ENCODE measurements around the gene MED15.
"Not testable (repeated sequence)": the region's sequence is repeated elsewhere in the genome, so short reads cannot be mapped to it uniquely, and the experiment has no call there.

The MED15 gene

GRCh38 chr22:20531404-20532201 is 24.2 kb downstream of the MED15 start:
- ATAC-seq (no peak), DNase-seq (no peak)
- Mint-ChIP-seq H3K9me3 (no peaks in the 10 kb centered on the region), H3K4me1 (peaks cover 84% of the 10 kb centered on the region), H3K4me3 (peak overlapping the region in 1 of 2 donors; percentile 24), H3K27me3 (no peaks in the 10 kb centered on the region), H3K27ac (peak overlapping the region; percentile 48 to 92)

- peaks cover 80% of the 10 kb centered on the region for H3K4me1 Mint-ChIP-seq
- no peaks in the 10 kb centered on the region for H3K9me3 Mint-ChIP-seq
- no peaks in the 10 kb centered on the region for H3K27me3 Mint-ChIP-seq
- H3K4me3 Mint-ChIP-seq = peak overlapping the region; percentile 1 to 5
- DNase-seq (no peak), ATAC-seq (no peak)
- peak overlapping the region; percentile 73 to 88 for H3K27ac Mint-ChIP-seq
Measured at GRCh38 chr22:20532256-20532993, 25.0 kb downstream of the MED15 start.

GRCh38 chr22:20533095-20533878 is 25.9 kb downstream of the MED15 start:
- no peaks in the 10 kb centered on the region for H3K27me3 Mint-ChIP-seq
- peaks cover 72% of the 10 kb centered on the region for H3K4me1 Mint-ChIP-seq
- no peak for DNase-seq
- peak overlapping the region; percentile 1 to 5 for H3K4me3 Mint-ChIP-seq
- no peaks in the 10 kb centered on the region for H3K9me3 Mint-ChIP-seq
- H3K27ac Mint-ChIP-seq = peak overlapping the region; percentile 73 to 88
- ATAC-seq = peak; percentile 29

- H3K27ac Mint-ChIP-seq = peak overlapping the region; percentile 10 to 47
- no peak for ATAC-seq
Measured at GRCh38 chr22:20533879-20534265, 26.5 kb downstream of the MED15 start.

GRCh38 chr22:20536590-20537324 is 29.3 kb downstream of the MED15 start:
- ATAC-seq = no peak
- H3K4me3 Mint-ChIP-seq = no peak overlapping the region
- peak overlapping the region in 1 of 2 donors; percentile 28 for H3K27ac Mint-ChIP-seq
- no peak for DNase-seq
- no peaks in the 10 kb centered on the region for H3K27me3 Mint-ChIP-seq
- H3K9me3 Mint-ChIP-seq = no peaks in the 10 kb centered on the region
- peaks cover 47% of the 10 kb centered on the region for H3K4me1 Mint-ChIP-seq

More at GRCh38 chr22:20533879-20534265, 26.5 kb downstream of the MED15 start:
- no peaks in the 10 kb centered on the region for H3K9me3 Mint-ChIP-seq
- DNase-seq = no peak
- H3K27me3 Mint-ChIP-seq = no peaks in the 10 kb centered on the region
- H3K4me3 Mint-ChIP-seq = no peak overlapping the region
- peaks cover 67% of the 10 kb centered on the region for H3K4me1 Mint-ChIP-seq

- H3K27ac Mint-ChIP-seq = no peak overlapping the region
- DNase-seq = no peak
- H3K4me3 Mint-ChIP-seq = no peak overlapping the region
- no peak for ATAC-seq
- no peaks in the 10 kb centered on the region for H3K27me3 Mint-ChIP-seq
- no peaks in the 10 kb centered on the region for H3K9me3 Mint-ChIP-seq
- H3K4me1 Mint-ChIP-seq = peaks cover 41% of the 10 kb centered on the region
Measured at GRCh38 chr22:20537325-20537756, 29.9 kb downstream of the MED15 start.

- DNase-seq (no peak), ATAC-seq (no peak)
- Mint-ChIP-seq H3K4me3 (no peak overlapping the region), H3K27me3 (no peaks in the 10 kb centered on the region), H3K9me3 (no peaks in the 10 kb centered on the region), H3K27ac (no peak overlapping the region), H3K4me1 (peaks cover 39% of the 10 kb centered on the region)
Measured at GRCh38 chr22:20537983-20538382, 30.6 kb downstream of the MED15 start.

GRCh38 chr22:20538875-20539274 is 31.5 kb downstream of the MED15 start:
- H3K27me3 Mint-ChIP-seq, H3K27ac Mint-ChIP-seq, ATAC-seq, H3K9me3 Mint-ChIP-seq, H3K4me3 Mint-ChIP-seq, DNase-seq: not testable (repeated sequence)
- peaks cover 39% of the 10 kb centered on the region for H3K4me1 Mint-ChIP-seq

- H3K4me1 Mint-ChIP-seq = peaks cover 45% of the 10 kb centered on the region
- ATAC-seq (no peak), DNase-seq (no peak)
- no peaks in the 10 kb centered on the region for H3K27me3 Mint-ChIP-seq
- H3K4me3 Mint-ChIP-seq = no peak overlapping the region
- no peak overlapping the region for H3K27ac Mint-ChIP-seq
- no peaks in the 10 kb centered on the region for H3K9me3 Mint-ChIP-seq
Measured at GRCh38 chr22:20542055-20542454, 34.6 kb downstream of the MED15 start.

GRCh38 chr22:20542736-20543135 is 35.3 kb downstream of the MED15 start:
- H3K9me3 Mint-ChIP-seq = no peaks in the 10 kb centered on the region
- peaks cover 45% of the 10 kb centered on the region for H3K4me1 Mint-ChIP-seq
- H3K27ac Mint-ChIP-seq = peak overlapping the region in 1 of 2 donors; percentile 80

GRCh38 chr22:20545318-20545634 is 37.9 kb downstream of the MED15 start:
- H3K9me3 Mint-ChIP-seq, DNase-seq, ATAC-seq, H3K4me3 Mint-ChIP-seq, H3K27me3 Mint-ChIP-seq: not testable (repeated sequence)
- Mint-ChIP-seq H3K4me1 (peaks cover 67% of the 10 kb centered on the region), H3K27ac (peak overlapping the region; percentile 27 to 55)

More at GRCh38 chr22:20542736-20543135, 35.3 kb downstream of the MED15 start:
- Mint-ChIP-seq H3K27me3 (no peaks in the 10 kb centered on the region), H3K4me3 (no peak overlapping the region)
- no peak for ATAC-seq
- no peak for DNase-seq

GRCh38 chr22:20545681-20546521 is 38.5 kb downstream of the MED15 start:
- Mint-ChIP-seq H3K27ac (peak overlapping the region; percentile 27 to 69), H3K9me3 (no peaks in the 10 kb centered on the region), H3K4me3 (no peak overlapping the region), H3K4me1 (peaks cover 73% of the 10 kb centered on the region), H3K27me3 (no peaks in the 10 kb centered on the region)
- no peak for ATAC-seq
- no peak for DNase-seq

- H3K4me3 Mint-ChIP-seq = no peak overlapping the region
- no peak for DNase-seq
- ATAC-seq = no peak
Measured at GRCh38 chr22:20546541-20546950, 39.1 kb downstream of the MED15 start.

GRCh38 chr22:20547029-20547428 is 39.6 kb downstream of the MED15 start:
- DNase-seq (no peak), ATAC-seq (no peak)
- Mint-ChIP-seq H3K27me3 (no peaks in the 10 kb centered on the region), H3K4me3 (no peak overlapping the region), H3K9me3 (no peaks in the 10 kb centered on the region), H3K27ac (no peak overlapping the region), H3K4me1 (peaks cover 84% of the 10 kb centered on the region)

More at GRCh38 chr22:20546541-20546950, 39.1 kb downstream of the MED15 start:
- Mint-ChIP-seq H3K4me1 (peaks cover 79% of the 10 kb centered on the region), H3K27ac (peak overlapping the region; percentile 25 to 69), H3K27me3 (no peaks in the 10 kb centered on the region), H3K9me3 (no peaks in the 10 kb centered on the region)
